HepG2 (cell line): ENCODE results near the gene RAP2C. TPM values are rescaled to one million over a fixed set of nuclear protein-coding genes. Genes with fewer than 3 reads are reported as not detected.
A peak's percentile ranks its signal among the peaks of the same experiment; 100 is the strongest.

Experiments used
- ELF4 ChIP-seq: sonication (generic); formaldehyde crosslinking; IDR thresholded peaks from 2 replicates; pipeline ENCODE4 v1.5.0; 2020; ENCODE audit warnings: missing genetic modification reagents, mild to moderate bottlenecking, moderate library complexity, borderline replicate concordance
- MEF2D ChIP-seq: sonication (generic); formaldehyde crosslinking; IDR thresholded peaks from 2 replicates; pipeline ENCODE4 v1.5.1; 2020; ENCODE audit warnings: mild to moderate bottlenecking, missing genetic modification reagents
- PAXIP1 ChIP-seq: sonication (generic); formaldehyde crosslinking; conservative IDR thresholded peaks from 2 replicates; pipeline ENCODE4 v1.4.0; 2020; ENCODE audit warnings: mild to moderate bottlenecking, missing genetic modification reagents, moderate library complexity
- RARA ChIP-seq: IDR thresholded peaks from 2 replicates; pipeline ENCODE4 v1.6.1; 2016; ENCODE audit warnings: missing genetic modification reagents, missing compliant biosample characterization
- REPIN1 ChIP-seq: sonication (generic); formaldehyde crosslinking; IDR thresholded peaks from 2 replicates; pipeline ENCODE4 v1.8.0; 2022; ENCODE audit warnings: missing genetic modification reagents, low read depth, mild to moderate bottlenecking, borderline replicate concordance
- SRSF9 ChIP-seq: fragments of 200-400 bp; formaldehyde crosslinking; IDR thresholded peaks from 2 replicates; pipeline ENCODE4 v1.6.1; 2018; ENCODE audit warnings: borderline replicate concordance, mild to moderate bottlenecking, low read depth, low read length; ENCODE audit not compliant: insufficient read depth, poor library complexity, severe bottlenecking
- TAF1 ChIP-seq: sonication (generic); formaldehyde crosslinking; IDR thresholded peaks from 2 replicates; pipeline ENCODE4 v1.4.0; 2020; ENCODE audit warnings: missing genetic modification reagents
- TCF12 ChIP-seq, 2 experiments: fragments of 450-650 bp in 1 of 2; sonication (generic) in 1 of 2; formaldehyde crosslinking in 1 of 2; IDR thresholded peaks; 2 replicates each; pipeline versions ENCODE4 v1.6.1 to v1.8.0; 2017 to 2022; ENCODE audit warnings: antibody characterized with exemption in 1 of 2, mild to moderate bottlenecking in 1 of 2, missing genetic modification reagents in 1 of 2, moderate library complexity in 1 of 2
- TCF7L2 ChIP-seq: IDR thresholded peaks from 2 replicates; pipeline ENCODE4 v1.6.1; 2011; ENCODE audit warnings: mild to moderate bottlenecking, low read depth, low read length, moderate library complexity
- TRIM24 ChIP-seq: sonication (generic); formaldehyde crosslinking; IDR thresholded peaks from 2 replicates; pipeline ENCODE4 v1.8.0; 2022; ENCODE audit warnings: mild to moderate bottlenecking, missing genetic modification reagents
- ZFP36 ChIP-seq: fragments of 150-350 bp; IDR thresholded peaks from 2 replicates; pipeline ENCODE4 v1.6.1; 2018; ENCODE audit warnings: borderline replicate concordance, low read length, low read depth; ENCODE audit not compliant: partially characterized antibody
- ZFX ChIP-seq: sonication (generic); formaldehyde crosslinking; IDR thresholded peaks from 2 replicates; pipeline ENCODE4 v1.4.0; 2020; ENCODE audit warnings: mild to moderate bottlenecking, low read depth, missing genetic modification reagents, moderate library complexity
- ZMYM2 ChIP-seq: sonication (generic); formaldehyde crosslinking; IDR thresholded peaks from 2 replicates; pipeline ENCODE4 v1.8.0; 2022; ENCODE audit warnings: mild to moderate bottlenecking, missing genetic modification reagents
- ZNF567 ChIP-seq: sonication (generic); formaldehyde crosslinking; IDR thresholded peaks from 2 replicates; pipeline ENCODE4 v1.8.1; 2023; ENCODE audit warnings: mild to moderate bottlenecking, missing genetic modification reagents, borderline replicate concordance
- ZNF670 ChIP-seq: sonication (generic); formaldehyde crosslinking; IDR thresholded peaks from 2 replicates; pipeline ENCODE4 v1.8.0; 2022; ENCODE audit warnings: mild to moderate bottlenecking, missing genetic modification reagents, borderline replicate concordance
- polyA plus RNA-seq, 8 experiments: library from polyadenylated mRNA; depleted of rRNA in 3 of 8; stranded (reverse) in 7 of 8; unstranded in 1 of 8; fragments of >200 nt; fragmentation: Illumina TruSeq in 4 of 8; extraction: Trizol in 4 of 8; gene quantifications; 2 replicates each; pipeline versions ENCODE4 v1.2.1 to v1.2.3, GENCODE V29; 2011 to 2016; ENCODE audit warnings: low read depth in 4 of 8, missing spikeins in 1 of 8, mixed read lengths in 1 of 8; ENCODE audit not compliant: insufficient read depth in 1 of 8
- total RNA-seq, 5 experiments: library from RNA; depleted of rRNA; stranded (reverse); fragments of >200 nt; fragmentation: Illumina TruSeq; extraction: Trizol; gene quantifications; 2 replicates each; pipeline ENCODE4 v1.2.3, GENCODE V29; 2016; ENCODE audit warnings: low read depth in 1 of 5
- TF ChIP-seq, protein P1 (sequence below): sonication (generic); formaldehyde crosslinking; IDR thresholded peaks from 2 replicates; pipeline ENCODE4 v1.4.0; 2020; ENCODE audit warnings: mild to moderate bottlenecking, missing genetic modification reagents, borderline replicate concordance
- TF ChIP-seq, protein P2 (sequence below), 2 experiments: sonication (generic) in 1 of 2; formaldehyde crosslinking in 1 of 2; IDR thresholded peaks; 2 replicates each; pipeline versions ENCODE4 v1.4.0 to v1.6.1; 2018 to 2020; ENCODE audit warnings: missing genetic modification reagents in 2 of 2, borderline replicate concordance in 1 of 2, low read depth in 1 of 2, mild to moderate bottlenecking in 1 of 2, missing biosample characterization in 1 of 2

The RAP2C gene
- total and polyA plus RNA-seq, 2 of the 13 experiments (the other 11 are each of a cell fraction or from before 2014, with no cell fraction given), result 8.0 to 28.5 TPM

DNA sequence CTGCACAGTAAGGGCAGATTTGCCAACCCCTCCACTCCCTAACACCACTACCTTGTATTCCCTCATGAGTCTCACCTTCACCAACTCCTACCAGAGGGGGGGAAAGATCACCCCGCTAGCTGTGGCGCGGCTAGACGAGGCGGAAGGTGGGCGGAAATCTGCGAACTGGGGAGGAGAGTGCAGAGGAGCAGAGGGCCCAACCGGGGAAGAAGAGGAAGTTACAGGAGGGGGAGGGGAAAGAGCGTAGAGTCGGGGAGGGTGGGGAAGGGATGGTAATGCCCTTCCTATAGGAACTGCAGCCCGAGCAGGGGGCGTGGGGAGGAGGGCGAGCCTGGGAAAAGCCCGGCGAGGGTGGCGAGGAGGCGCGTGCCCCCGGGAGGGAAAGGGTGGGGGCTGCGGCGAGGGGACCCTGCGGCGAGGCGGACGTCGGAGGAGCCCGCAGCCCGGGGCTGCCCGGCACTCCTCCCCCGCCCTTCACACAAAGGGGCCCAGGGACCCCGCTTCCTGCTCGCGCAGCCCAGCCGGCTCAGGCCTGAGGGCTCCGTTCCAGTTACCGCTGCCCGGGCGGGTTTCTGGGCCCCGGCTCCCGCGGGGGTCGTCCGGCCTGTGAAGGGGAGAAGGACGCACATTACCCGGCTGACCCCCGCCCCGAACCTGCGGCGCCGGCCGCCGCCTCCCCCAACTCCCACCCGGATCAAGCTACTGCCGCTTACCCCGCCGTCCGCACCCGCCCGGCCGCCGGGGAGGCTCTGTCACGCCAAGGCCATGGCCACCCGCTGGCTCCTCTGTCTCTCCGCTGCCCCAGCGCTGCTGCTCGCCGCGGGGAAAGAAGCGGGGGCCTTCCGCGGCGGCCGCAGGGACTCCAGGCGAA is 1.8 kb downstream of the RAP2C start (continued):
- TF ChIP-seq ZNF567, result no peak
- TF ChIP-seq ZMYM2 (CRISPR knock-in tag), result no peak
- TF ChIP-seq RARA, result peak; percentile 26; the same call in 1 of the 2 replicates
- TF ChIP-seq ZFX (CRISPR knock-in tag), result peak; percentile 42; the same call in 1 of the 2 replicates
- TF ChIP-seq TCF12 (IDR thresholded peaks at IDR 0.05), result no peak
- TF ChIP-seq TCF12 (CRISPR knock-in tag; IDR thresholded peaks at IDR 0.05), result no peak
- TF ChIP-seq ZFP36, result no peak
- no peak for TF ChIP-seq ZNF670
- TF ChIP-seq TAF1 (CRISPR knock-in tag), result 0 out of 2 replicates have a peak, but pooled peaks have one; percentile 30
- no peak for TF ChIP-seq TRIM24 (CRISPR knock-in tag)
- TF ChIP-seq REPIN1 (CRISPR knock-in tag), result no peak
- TF ChIP-seq TCF7L2, result no peak
- TF ChIP-seq ELF4 (CRISPR knock-in tag), result no peak
- no peak for TF ChIP-seq MEF2D (CRISPR knock-in tag)
- TF ChIP-seq, protein P1, sequence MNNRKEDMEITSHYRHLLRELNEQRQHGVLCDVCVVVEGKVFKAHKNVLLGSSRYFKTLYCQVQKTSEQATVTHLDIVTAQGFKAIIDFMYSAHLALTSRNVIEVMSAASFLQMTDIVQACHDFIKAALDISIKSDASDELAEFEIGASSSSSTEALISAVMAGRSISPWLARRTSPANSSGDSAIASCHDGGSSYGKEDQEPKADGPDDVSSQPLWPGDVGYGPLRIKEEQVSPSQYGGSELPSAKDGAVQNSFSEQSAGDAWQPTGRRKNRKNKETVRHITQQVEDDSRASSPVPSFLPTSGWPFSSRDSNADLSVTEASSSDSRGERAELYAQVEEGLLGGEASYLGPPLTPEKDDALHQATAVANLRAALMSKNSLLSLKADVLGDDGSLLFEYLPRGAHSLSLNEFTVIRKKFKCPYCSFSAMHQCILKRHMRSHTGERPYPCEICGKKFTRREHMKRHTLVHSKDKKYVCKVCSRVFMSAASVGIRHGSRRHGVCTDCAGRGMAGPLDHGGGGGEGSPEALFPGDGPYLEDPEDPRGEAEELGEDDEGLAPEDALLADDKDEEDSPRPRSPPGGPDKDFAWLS (CRISPR knock-in tag), result no peak
- TF ChIP-seq SRSF9, result no peak
- peak; percentile 38; the same call in 1 of the 2 replicates for TF ChIP-seq PAXIP1 (CRISPR knock-in tag)
- TF ChIP-seq, protein P2, sequence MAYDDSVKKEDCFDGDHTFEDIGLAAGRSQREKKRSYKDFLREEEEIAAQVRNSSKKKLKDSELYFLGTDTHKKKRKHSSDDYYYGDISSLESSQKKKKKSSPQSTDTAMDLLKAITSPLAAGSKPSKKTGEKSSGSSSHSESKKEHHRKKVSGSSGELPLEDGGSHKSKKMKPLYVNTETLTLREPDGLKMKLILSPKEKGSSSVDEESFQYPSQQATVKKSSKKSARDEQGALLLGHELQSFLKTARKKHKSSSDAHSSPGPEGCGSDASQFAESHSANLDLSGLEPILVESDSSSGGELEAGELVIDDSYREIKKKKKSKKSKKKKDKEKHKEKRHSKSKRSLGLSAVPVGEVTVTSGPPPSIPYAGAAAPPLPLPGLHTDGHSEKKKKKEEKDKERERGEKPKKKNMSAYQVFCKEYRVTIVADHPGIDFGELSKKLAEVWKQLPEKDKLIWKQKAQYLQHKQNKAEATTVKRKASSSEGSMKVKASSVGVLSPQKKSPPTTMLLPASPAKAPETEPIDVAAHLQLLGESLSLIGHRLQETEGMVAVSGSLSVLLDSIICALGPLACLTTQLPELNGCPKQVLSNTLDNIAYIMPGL (CRISPR knock-in tag; IDR thresholded peaks at IDR 0.05; ENCODE audit: borderline replicate concordance in 1 of 2, low read depth in 1 of 2), result peak in 1 of 2 experiments; percentile 18; a peak in 1 of 4 replicates
